CD14-positive monocyte (primary cell): Measurements from ENCODE around the gene TMEM132A. TPM values are rescaled to one million over a fixed set of nuclear protein-coding genes. Genes with fewer than 3 reads are reported as not detected.

Experiments
- DNase-seq, 3 donors: peaks; one replicate each; pipeline ENCODE4 v3.0.0-alpha.2; 2011 to 2022
- H2AFZ ChIP-seq: 2 replicates; pipeline ENCODE4 v1.6.0; 2012; ENCODE audit warnings: mild to moderate bottlenecking, low read depth, low read length, inconsistent platforms; ENCODE audit not compliant: insufficient read depth, poor library complexity, severe bottlenecking
- H3K27ac ChIP-seq, 2 donors: 1 replicate in 1 of 2; 2 replicates in 1 of 2; pipeline ENCODE4 v1.5.1; 2012 to 2013; ENCODE audit warnings: low read length in 2 of 2, control low read depth in 1 of 2, inconsistent platforms in 1 of 2, low read depth in 1 of 2, mild to moderate bottlenecking in 1 of 2
- H3K27me3 ChIP-seq, 2 donors: one replicate each; pipeline versions ENCODE4 v1.6.0 to v1.6.1; 2011 to 2013; ENCODE audit warnings: low read length in 2 of 2; ENCODE audit not compliant: control insufficient read depth in 2 of 2, insufficient read depth in 2 of 2
- H3K36me3 ChIP-seq, 2 donors: replicated peaks in 1 of 2; 1 replicate in 1 of 2; 2 replicates in 1 of 2; pipeline versions ENCODE4 v1.5.1 to v1.6.1; 2012 to 2013; ENCODE audit warnings: low read length in 2 of 2, control low read depth in 1 of 2, inconsistent platforms in 1 of 2, mild to moderate bottlenecking in 1 of 2; ENCODE audit not compliant: insufficient read depth in 2 of 2, control insufficient read depth in 1 of 2
- H3K4me1 ChIP-seq, 2 donors: 1 replicate in 1 of 2; 2 replicates in 1 of 2; pipeline versions ENCODE4 v1.5.1 to v1.6.1; 2012 to 2013; ENCODE audit warnings: low read length in 2 of 2, control low read depth in 1 of 2, inconsistent platforms in 1 of 2, mild to moderate bottlenecking in 1 of 2, moderate library complexity in 1 of 2; ENCODE audit not compliant: insufficient read depth in 2 of 2, control insufficient read depth in 1 of 2
- H3K4me2 ChIP-seq: replicated peaks from 2 replicates; pipeline ENCODE3; 2012; ENCODE audit warnings: low read length, moderate library complexity, mild to moderate bottlenecking; ENCODE audit not compliant: poor library complexity, severe bottlenecking; ENCODE audit errors: extremely low read depth
- H3K4me3 ChIP-seq, 3 experiments: fragments of 200-600 bp in 1 of 3; sonication (generic) in 1 of 3; replicated peaks in 1 of 3; 1 replicate in 2 of 3; 2 replicates in 1 of 3; pipeline ENCODE4 v1.5.1; 2011 to 2013; ENCODE audit warnings: low read length in 3 of 3, mild to moderate bottlenecking in 3 of 3, control low read depth in 2 of 3, low read depth in 2 of 3, inconsistent platforms in 1 of 3, moderate library complexity in 1 of 3
- H3K79me2 ChIP-seq: 2 replicates; pipeline ENCODE4 v1.6.0; 2012; ENCODE audit warnings: mild to moderate bottlenecking, control low read depth, inconsistent platforms, low read length, moderate library complexity; ENCODE audit not compliant: insufficient read depth
- H3K9ac ChIP-seq: 2 replicates; pipeline ENCODE4 v1.6.0; 2017; ENCODE audit warnings: low read length, mild to moderate bottlenecking; ENCODE audit not compliant: insufficient read depth, poor library complexity, severe bottlenecking
- H3K9me3 ChIP-seq, 2 donors: replicated peaks in 1 of 2; 1 replicate in 1 of 2; 2 replicates in 1 of 2; pipeline versions ENCODE4 v1.5.1 to v1.6.1; 2012 to 2013; ENCODE audit warnings: low read length in 2 of 2, control low read depth in 1 of 2; ENCODE audit not compliant: control insufficient read depth in 1 of 2, insufficient read depth in 1 of 2
- H4K20me1 ChIP-seq: 2 replicates; pipeline ENCODE4 v1.6.0; 2012; ENCODE audit warnings: mild to moderate bottlenecking, low read length, control low read depth, moderate library complexity; ENCODE audit not compliant: insufficient read depth
- H3K27ac Mint-ChIP-seq, 7 donors: one replicate each; pipeline ENCODE4 v1.8.0; 2020; ENCODE audit warnings: mild to moderate bottlenecking in 7 of 7, mixed read lengths in 7 of 7, moderate library complexity in 6 of 7, inconsistent platforms in 2 of 7
- H3K27me3 Mint-ChIP-seq, 3 donors: one replicate each; pipeline ENCODE4 v1.8.0; 2021 to 2022; ENCODE audit warnings: low read depth in 3 of 3, mild to moderate bottlenecking in 3 of 3, mixed read lengths in 3 of 3, moderate library complexity in 3 of 3, inconsistent platforms in 1 of 3
- H3K36me3 Mint-ChIP-seq, 2 donors: one replicate each; pipeline ENCODE4 v1.8.0; 2020; ENCODE audit warnings: mixed read lengths in 2 of 2, inconsistent platforms in 1 of 2, mild to moderate bottlenecking in 1 of 2
- H3K4me1 Mint-ChIP-seq: one replicate; pipeline ENCODE4 v1.8.0; 2020; ENCODE audit warnings: mild to moderate bottlenecking, mixed read lengths
- H3K4me3 Mint-ChIP-seq, 2 donors: one replicate each; pipeline ENCODE4 v1.8.0; 2020; ENCODE audit warnings: mild to moderate bottlenecking in 2 of 2, mixed read lengths in 2 of 2, moderate library complexity in 1 of 2
- H3K9me3 Mint-ChIP-seq, 7 donors: one replicate each; pipeline ENCODE4 v1.8.0; 2020 to 2022; ENCODE audit warnings: mixed read lengths in 7 of 7, mild to moderate bottlenecking in 6 of 7, moderate library complexity in 6 of 7, inconsistent platforms in 2 of 7
- CTCF ChIP-seq: fragments of 200-600 bp; IDR thresholded peaks from one replicate; pipeline ENCODE4 v1.8.0; 2022; ENCODE audit warnings: antibody characterized with exemption, mild to moderate bottlenecking
- WGBS: methylation state at CpG from one replicate; pipeline ENCODE4 v1.1.5; 2013; ENCODE audit warnings: missing lambda C conversion rate; ENCODE audit not compliant: insufficient coverage; 5-methylcytosine and 5-hydroxymethylcytosine counted together
- intact Hi-C, 2 donors: fragments of 100-400 bp; cut with micrococcal nuclease; formaldehyde crosslinking; loops; one replicate each; pipeline versions ENCODE4 v1.15.0 to v1.15.1; 2023
- polyA plus RNA-seq, 3 donors: library from polyadenylated mRNA; depleted of rRNA in 1 of 3; unstranded in 2 of 3; stranded (reverse) in 1 of 3; fragments of 300-500 nt in 2 of 3; fragments of >200 nt in 1 of 3; fragmentation: Illumina TruSeq in 2 of 3; gene quantifications; 1 replicate in 2 of 3; 2 replicates in 1 of 3; pipeline ENCODE4 v1.2.3, GENCODE V29; 2012 to 2021

Gene TMEM132A
- polyA plus RNA-seq, 3 donors = 0.01 to 0.31 (median 0.21) TPM

- H3K4me1 Mint-ChIP-seq = peaks cover 74% of the 10 kb centered on the region
- no peak for TF ChIP-seq CTCF
- Histone ChIP-seq H3K9ac (peak overlapping the region; percentile 94), H2AFZ (no peak overlapping the region), H3K9me3 (no peaks in the 10 kb centered on the region), H3K79me2 (peaks cover 47% of the 10 kb centered on the region), H3K4me1 (peaks cover 71 to 90% of the 10 kb centered on the region in 2 donors), H3K36me3 (peaks cover 11 to 26% of the 10 kb centered on the region in 2 donors), H3K4me3 (peak overlapping the region; percentile 74 to 94 (median 82)), H3K27me3 (no peaks in the 10 kb centered on the region), H3K27ac (peak overlapping the region; percentile 99 to 100), H3K4me2 (peak overlapping the region; percentile 94), H4K20me1 (peaks cover 46% of the 10 kb centered on the region)
- H3K9me3 Mint-ChIP-seq = peaks cover 0 to 3% (median 0%) of the 10 kb centered on the region in 7 donors
- H3K36me3 Mint-ChIP-seq = peaks cover 35 to 45% of the 10 kb centered on the region in 2 donors
- H3K4me3 Mint-ChIP-seq = peak overlapping the region; percentile 90 to 94
- H3K27ac Mint-ChIP-seq = peak overlapping the region; percentile 99 to 100 (median 100)
- H3K27me3 Mint-ChIP-seq = peaks cover 3 to 17% (median 9%) of the 10 kb centered on the region in 3 donors
- under 1% methylated on average over 8 of the region's 8 CpGs for WGBS
- intact Hi-C loops = loop anchor here (5.0 kb wide), 3 partner anchors 34 to 211 kb away; partner anchors contain the start of gene VPS37C (in 1 of the 2)
- peak in 1 of 3 donors; percentile 49 for DNase-seq
Measured at GRCh38 chr11:60951606-60951903, 27.3 kb downstream of the TMEM132A start.

DNA sequence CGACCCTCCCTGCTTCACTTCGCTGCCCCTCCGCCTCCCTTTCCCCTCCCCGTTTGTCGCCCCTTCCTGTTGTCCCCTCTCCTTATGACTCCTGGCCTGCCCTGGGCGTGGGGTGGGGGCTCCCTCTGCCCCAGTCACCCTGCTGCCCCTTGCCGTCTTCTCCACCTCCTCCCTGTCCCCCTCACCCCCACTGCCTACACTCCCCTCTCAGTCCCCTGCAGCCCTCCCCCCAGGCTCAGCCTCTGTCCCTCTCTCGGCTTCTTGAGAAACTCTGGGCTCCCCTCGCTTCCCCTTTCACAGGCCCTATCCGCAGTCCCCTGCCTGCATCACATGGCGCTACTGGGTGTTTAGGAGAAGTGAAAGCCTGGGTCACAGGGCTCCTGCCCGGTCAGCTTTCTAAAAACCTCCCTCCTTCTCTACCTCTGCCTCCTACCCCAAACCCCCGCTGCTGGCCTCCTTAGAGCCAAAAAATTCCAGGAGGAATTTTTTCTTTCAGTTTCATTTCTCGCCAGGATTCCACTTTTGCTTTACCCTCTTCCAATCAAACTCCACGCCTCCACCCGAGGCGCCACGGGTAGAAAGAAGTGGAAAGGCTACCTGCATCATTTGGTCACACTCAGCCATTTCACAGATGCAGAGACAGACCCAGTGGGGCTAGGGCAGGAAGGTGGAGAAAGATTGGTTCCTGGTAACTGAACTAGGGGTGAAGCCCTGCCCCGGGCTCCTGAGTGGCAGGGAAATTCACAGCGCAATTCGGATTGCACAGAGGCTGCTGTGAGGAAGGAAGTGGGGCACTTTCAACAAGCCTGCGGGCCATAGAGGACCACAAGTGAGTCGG lies 27.9 kb downstream of the TMEM132A start, which contains the start of gene SLC15A3:
TSS of gene SLC15A3 (minus strand) at position 273 of the 838 bp plus-strand sequence. CDS start 625 bp downstream, outside the sequence.
- H3K4me3 ChIP-seq = peak within 1 kb of the TSS; percentile 74 to 94 (median 82)
- intact Hi-C loops = loop anchor here (2.0 to 5.0 kb wide), 4 partner anchors 35 to 210 kb away; partner anchors contain the start of gene VPS37C (in 2 of the 2)
- WGBS = under 1% methylated on average over 13 of the region's 23 CpGs

More for the DNA sequence above, 27.9 kb downstream of the TMEM132A start, which contains the start of gene SLC15A3:
- Histone ChIP-seq H3K27ac (peak within 1 kb of the TSS; percentile 99 to 100), H3K4me1 (peaks cover 69 to 85% of the 10 kb centered on the region in 2 donors), H2AFZ (no peak within 1 kb of the TSS), H4K20me1 (peaks cover 40% of the 10 kb centered on the region), H3K9ac (peak within 1 kb of the TSS; percentile 94), H3K27me3 (no peaks in the 10 kb centered on the region), H3K36me3 (peaks cover 8 to 20% of the 10 kb centered on the region in 2 donors), H3K4me2 (peak within 1 kb of the TSS; percentile 94), H3K79me2 (peaks cover 46% of the 10 kb centered on the region), H3K9me3 (no peaks in the 10 kb centered on the region)
- TF ChIP-seq CTCF = no peak
- Mint-ChIP-seq H3K9me3 (peaks cover 0 to 2% (median 0%) of the 10 kb centered on the region in 7 donors), H3K4me3 (peak within 1 kb of the TSS; percentile 95 to 96), H3K27ac (peak within 1 kb of the TSS; percentile 99 to 100 (median 100)), H3K4me1 (peaks cover 73% of the 10 kb centered on the region), H3K36me3 (peaks cover 33 to 40% of the 10 kb centered on the region in 2 donors), H3K27me3 (peaks cover 9 to 17% (median 15%) of the 10 kb centered on the region in 3 donors)
- DNase-seq = peak; percentile 95 to 98 (median 95)
